HG02763 (cell line): ENCODE data around the gene LRRC8C.

ENCODE experiments used
- ATAC-seq: cut with Tn5 transposase; IDR thresholded peaks from one replicate; pipeline ENCODE4 v1.9.1; 2021; ENCODE audit warnings: mild to moderate bottlenecking, moderate library complexity; ENCODE audit not compliant: unreplicated experiment

The LRRC8C gene

DNA sequence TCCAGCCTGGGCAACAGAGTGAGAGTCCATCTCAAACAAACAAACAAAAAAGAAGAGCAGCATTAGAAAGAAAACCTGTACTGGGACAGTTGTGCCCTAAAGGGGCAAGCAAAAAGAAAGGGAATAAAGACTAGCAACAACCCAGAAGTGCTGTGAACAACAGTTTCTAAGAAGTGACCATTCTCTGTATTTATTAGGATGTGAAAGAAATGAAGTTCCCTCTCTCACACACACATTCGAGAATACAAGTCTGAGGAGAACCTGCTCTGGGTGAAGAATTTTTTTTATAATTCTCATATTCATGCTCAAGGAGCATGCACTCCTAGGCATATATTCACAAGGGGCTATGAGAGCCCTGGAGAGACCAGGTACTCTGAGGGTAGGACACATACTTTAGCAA, 128.4 kb downstream of the LRRC8C start:
- no peak for ATAC-seq

DNA sequence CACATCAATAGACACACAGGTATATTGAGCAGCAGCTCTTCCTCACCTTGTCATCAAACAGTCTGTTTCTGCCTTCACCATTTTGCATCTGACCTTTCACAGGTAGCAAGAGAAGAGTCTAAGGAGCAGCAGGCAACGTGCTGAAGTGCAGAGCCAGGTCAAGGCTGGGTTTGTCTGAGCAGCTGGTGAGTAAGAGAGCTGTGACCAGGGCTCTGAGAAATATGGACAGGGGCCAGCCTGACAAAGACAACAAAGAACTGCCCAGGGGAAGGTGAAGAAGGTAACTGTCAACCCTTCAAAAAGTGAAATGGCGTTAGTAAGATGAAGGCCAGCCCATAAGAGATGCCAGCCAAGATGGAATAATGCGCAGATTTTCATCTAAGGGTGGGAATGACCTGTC, 129.0 kb downstream of the LRRC8C start:
- ATAC-seq: no peak

DNA sequence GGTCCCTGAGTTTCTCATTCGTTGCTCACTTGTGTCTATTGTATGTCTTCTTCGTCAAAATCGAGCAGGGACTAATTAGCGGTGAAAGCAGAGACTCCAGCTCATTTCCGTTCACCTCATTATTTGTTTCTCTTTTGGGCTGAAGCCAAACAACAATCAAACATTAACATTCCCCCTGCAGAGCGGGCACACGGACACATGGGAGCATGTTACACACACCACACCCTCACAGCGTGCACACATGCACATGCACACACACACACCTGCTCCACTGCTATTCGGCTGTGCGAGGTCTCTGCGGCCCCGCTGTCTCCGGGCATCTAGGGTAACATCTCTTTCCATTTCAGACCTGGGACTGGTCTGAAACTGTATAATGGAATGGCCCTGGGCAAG, 129.5 kb downstream of the LRRC8C start:
- ATAC-seq: peak; percentile 12

DNA sequence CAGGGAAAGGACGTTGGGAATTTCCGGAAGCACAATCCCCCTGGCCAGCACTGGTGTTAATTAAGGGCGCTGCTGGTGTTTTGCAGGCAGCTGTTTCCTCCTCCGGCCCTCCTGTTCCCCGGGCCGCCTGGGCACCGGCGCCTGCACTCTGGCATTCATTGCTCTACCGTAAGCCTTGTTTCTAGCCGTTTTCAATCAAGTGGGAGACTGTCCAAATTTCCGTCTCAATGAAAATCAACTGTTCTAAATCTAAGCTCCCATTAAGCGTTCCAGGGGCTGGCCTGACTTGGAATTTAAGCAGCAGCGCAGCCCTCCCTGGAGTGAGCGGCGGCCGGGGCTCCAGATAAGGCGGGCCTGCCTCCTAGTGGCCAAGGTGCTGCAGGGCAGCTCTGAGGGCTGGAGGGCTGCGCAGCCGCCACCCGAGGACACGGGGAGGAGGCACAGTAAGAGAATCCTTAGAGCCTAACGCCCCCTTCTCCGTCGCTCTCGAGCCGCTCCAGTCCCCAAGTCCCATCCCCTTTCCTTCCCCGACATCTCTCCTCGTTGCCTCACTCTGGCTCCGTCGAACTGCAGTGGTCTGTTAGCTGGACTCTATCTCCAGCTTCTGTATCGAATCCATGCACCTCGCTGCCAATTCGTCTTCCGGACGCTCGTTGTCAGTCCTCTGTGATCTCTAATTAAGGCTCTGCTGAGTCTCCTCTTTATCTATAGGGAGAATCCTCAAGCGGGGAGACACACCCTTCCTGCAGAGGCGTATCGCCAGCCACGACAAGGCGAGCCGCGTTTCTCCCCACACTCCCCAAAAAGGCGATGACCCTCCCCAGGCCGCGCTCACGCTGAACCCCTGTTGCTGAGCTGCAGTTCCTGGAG, 130.1 kb downstream of the LRRC8C start:
- peak; percentile 99 for ATAC-seq

DNA sequence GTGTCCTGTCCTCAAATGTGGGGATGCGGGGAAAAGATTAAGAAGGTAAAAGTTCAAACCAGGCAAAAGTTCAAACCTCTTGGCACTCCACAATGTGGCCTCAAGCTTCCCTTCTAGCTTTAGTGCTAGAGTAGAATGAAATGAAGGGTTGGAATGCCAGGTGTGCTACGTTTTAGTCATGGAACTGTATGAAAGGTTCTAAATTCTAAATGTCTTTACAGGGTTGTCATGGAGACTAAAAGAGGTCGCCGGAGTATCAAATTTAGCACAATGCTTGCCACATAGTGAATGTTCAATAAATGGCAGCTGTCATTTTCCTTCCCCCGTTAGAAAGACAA, 130.7 kb downstream of the LRRC8C start:
- ATAC-seq: no peak

DNA sequence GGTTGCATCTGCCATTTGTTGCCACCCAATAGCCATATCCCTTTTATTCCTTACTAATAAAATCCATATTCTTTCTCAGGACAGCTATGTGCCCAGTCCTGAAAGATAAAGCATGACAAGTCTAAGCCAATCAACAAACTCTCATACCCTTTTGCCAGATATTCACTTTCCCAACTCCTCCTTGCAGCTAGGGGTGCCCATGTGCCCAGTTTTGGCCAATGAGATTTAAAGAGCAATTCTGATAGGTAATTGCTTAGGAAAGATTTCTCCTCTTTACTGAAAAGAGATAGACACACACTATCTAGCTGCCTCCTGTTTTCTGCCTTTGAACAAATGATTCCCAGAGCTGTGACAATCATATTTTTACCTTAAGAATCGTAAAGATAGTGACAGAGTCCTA, 132.9 kb downstream of the LRRC8C start:
- ATAC-seq: no peak

DNA sequence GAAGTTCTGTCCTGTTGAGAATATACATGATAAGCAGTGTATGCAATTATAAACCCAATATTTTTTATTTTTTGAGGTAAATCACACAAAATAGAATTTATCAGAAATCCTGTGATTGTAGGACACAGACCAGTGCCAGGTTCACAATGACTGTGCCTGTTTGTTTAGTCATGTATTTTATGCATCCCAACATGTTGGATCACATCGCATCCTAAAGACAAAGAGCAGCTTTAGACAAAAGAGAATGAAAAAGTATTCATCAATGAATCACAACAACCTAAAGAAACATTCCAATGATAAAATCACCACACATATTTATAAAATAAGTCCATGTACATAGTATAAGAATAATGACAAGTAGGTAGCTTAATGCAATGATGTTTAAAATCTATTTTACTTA, 134.7 kb downstream of the LRRC8C start:
- no peak for ATAC-seq
